Pancreas (tissue), 10 donors: Measurements from ENCODE around the gene RIMS4. TPM values are rescaled to one million over a fixed set of nuclear protein-coding genes. Genes with fewer than 3 reads are reported as not detected.

Source experiments
- ATAC-seq, 4 donors: fragments of 200-7000 bp; cut with Tn5 transposase; one replicate each; pipeline versions ENCODE4 v1.8.0 to v1.9.1; 2020; ENCODE audit warnings: mild to moderate bottlenecking in 4 of 4, moderate library complexity in 4 of 4
- DNase-seq, 6 donors: peaks; one replicate each; pipeline ENCODE4 v3.0.0-alpha.2; 2020
- FAIRE-seq: peaks from 2 replicates; lab custom pipeline; 2012; peaks lifted over from hg19 to GRCh38; lab: Jason Lieb, UNC
- H3K27ac ChIP-seq, 4 donors: fragments of 200-600 bp; sonication (generic); 1 replicate in 3 of 4; 2 replicates in 1 of 4; pipeline versions ENCODE4 v1.5.0 to v1.8.0; 2020
- H3K27me3 ChIP-seq, 4 donors: fragments of 200-600 bp; one replicate each; pipeline ENCODE4 v1.8.0; 2021
- H3K36me3 ChIP-seq, 3 donors: fragments of 200-600 bp; sonication (generic) in 1 of 3; one replicate each; pipeline versions ENCODE4 v1.5.0 to v1.8.0; 2020 to 2021
- H3K4me1 ChIP-seq, 3 donors: fragments of 200-600 bp; one replicate each; pipeline ENCODE4 v1.8.0; 2021
- H3K4me3 ChIP-seq, 4 donors: fragments of 200-600 bp; sonication (generic) in 2 of 4; one replicate each; pipeline versions ENCODE4 v1.5.0 to v1.8.0; 2020 to 2021
- H3K9me3 ChIP-seq, 4 donors: fragments of 200-600 bp; one replicate each; pipeline ENCODE4 v1.8.0; 2021
- WGBS, 2 donors: extraction: QIAGEN DNeasy Blood & Tissue Kit; methylation state at CpG; one replicate each; pipeline ENCODE4 v1.1.7; 2013; 5-methylcytosine and 5-hydroxymethylcytosine counted together
- intact Hi-C, 3 donors: fragments of 100-400 bp; cut with DNase I; formaldehyde crosslinking; loops; one replicate each; pipeline versions ENCODE4 v1.11.1 to v1.14.2; 2022
- polyA plus RNA-seq, 2 donors: library from polyadenylated mRNA; stranded (reverse); fragments of 200-250 nt; gene quantifications; one replicate each; pipeline ENCODE4 v1.2.3, GENCODE V29; 2013
- total RNA-seq, 6 donors: library from RNA; stranded (reverse); fragmentation: NEBNext Ultra II Directional in 4 of 6; extraction: Animal tissue kit (Norgen Biotek cat#: 25700) in 4 of 6; gene quantifications; one replicate each; pipeline versions ENCODE4 v1.2.1 to v1.2.4, GENCODE V29; 2021 to 2023
- TF ChIP-seq, protein P1 (sequence below), 4 donors: fragments of 200-600 bp; sonication (generic) in 3 of 4; IDR thresholded peaks; one replicate each; pipeline versions ENCODE4 v1.5.0 to v1.8.0; 2021; ENCODE audit warnings: antibody characterized with exemption in 4 of 4
- donor health status: healthy with polysubstance abuse.
- donor health status: DM: no; HTN: no; CAD: no; lungs with moderate emphysema.
- donor health status: DM: no; HTN: no; CAD: no.
- donor health status: control.
- donor health status: control.
- donor health status: Bipolar disorder and iron deficiency.
- donor health status: DM: yes; HTN: yes; CAD: no.
- donor health status: DM: no; HTN: no; CAD: no.
- donor health status: DM: no; HTN: no; CAD: no.
- donor health status: DM: yes; HTN: yes; CAD: no.

Gene RIMS4
- total and polyA plus RNA-seq, 8 donors, result 0.03 to 0.20 (median 0.08) TPM; not detected in 1

DNA sequence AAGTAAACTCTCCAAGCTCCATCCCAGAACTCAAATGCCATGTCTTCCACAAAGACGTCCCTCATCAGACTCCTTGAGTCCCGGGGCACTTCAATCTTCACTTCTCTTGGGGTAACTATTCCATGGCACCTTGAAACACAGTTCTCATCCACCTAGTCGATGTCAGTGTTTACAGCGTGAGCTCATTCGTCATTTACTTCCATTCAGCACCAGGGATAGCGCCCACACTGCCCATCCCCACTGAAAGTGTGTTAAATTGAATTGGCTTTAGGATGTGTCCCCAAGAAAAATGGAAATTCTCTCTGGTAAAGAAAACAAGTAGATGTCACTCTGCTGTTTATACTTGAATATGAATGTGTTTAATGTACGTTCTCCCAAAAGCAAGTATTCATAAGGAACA is 33.4 kb downstream of the RIMS4 start:
- no peaks in the 10 kb centered on the region for H3K9me3 ChIP-seq
- no peaks in the 10 kb centered on the region for H3K4me1 ChIP-seq
- no peak overlapping the region for H3K4me3 ChIP-seq
- intact Hi-C loops, result no loop called here
- no peaks in the 10 kb centered on the region for H3K27me3 ChIP-seq
- TF ChIP-seq, protein P1, sequence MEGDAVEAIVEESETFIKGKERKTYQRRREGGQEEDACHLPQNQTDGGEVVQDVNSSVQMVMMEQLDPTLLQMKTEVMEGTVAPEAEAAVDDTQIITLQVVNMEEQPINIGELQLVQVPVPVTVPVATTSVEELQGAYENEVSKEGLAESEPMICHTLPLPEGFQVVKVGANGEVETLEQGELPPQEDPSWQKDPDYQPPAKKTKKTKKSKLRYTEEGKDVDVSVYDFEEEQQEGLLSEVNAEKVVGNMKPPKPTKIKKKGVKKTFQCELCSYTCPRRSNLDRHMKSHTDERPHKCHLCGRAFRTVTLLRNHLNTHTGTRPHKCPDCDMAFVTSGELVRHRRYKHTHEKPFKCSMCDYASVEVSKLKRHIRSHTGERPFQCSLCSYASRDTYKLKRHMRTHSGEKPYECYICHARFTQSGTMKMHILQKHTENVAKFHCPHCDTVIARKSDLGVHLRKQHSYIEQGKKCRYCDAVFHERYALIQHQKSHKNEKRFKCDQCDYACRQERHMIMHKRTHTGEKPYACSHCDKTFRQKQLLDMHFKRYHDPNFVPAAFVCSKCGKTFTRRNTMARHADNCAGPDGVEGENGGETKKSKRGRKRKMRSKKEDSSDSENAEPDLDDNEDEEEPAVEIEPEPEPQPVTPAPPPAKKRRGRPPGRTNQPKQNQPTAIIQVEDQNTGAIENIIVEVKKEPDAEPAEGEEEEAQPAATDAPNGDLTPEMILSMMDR (IDR thresholded peaks at IDR 0.05), result no peak
- DNase-seq (no peak), ATAC-seq (peak in 1 of 4 donors; percentile 31), FAIRE-seq (no peak)
- H3K36me3 ChIP-seq, result no peaks in the 10 kb centered on the region
- no peak overlapping the region for H3K27ac ChIP-seq
- 10 to 14% methylated on average over 7 of the region's 7 CpGs for WGBS, 2 donors

DNA sequence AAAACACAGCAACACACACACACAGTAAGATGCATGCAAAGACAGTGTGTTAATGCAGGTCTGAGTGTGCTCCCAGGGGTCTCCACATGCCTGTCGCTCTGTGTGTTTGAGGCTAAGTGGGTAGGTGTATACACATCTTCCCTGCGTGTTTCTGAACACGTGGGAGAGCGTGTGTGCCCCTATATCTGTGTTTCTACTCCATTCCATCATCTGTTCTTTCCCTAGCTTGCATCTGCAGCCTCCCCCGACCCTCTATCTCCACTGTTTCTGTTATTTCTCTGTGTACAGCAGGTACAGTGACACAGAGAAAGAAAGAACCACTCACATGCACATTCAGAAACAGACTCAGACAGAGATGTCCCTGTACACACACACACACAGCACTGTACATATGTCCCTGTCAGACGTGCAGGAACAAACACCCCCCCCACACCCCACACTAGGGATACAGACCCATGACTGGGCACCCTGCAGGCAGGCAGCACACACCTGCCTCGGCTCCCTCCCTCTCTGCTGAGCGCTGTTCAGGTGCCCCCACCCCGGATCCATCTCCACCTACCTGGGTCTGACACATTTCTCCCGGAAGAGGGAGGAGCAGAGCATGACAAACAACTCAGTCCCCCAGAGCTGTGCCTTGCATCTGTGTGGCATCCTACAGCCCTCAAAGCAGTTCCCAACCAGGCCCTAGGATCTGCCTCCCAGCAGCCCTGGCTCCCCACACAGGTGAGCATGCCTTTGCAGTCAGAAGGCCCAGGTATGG is 37.1 kb downstream of the RIMS4 start:
- intact Hi-C loops, result no loop called here

DNA sequence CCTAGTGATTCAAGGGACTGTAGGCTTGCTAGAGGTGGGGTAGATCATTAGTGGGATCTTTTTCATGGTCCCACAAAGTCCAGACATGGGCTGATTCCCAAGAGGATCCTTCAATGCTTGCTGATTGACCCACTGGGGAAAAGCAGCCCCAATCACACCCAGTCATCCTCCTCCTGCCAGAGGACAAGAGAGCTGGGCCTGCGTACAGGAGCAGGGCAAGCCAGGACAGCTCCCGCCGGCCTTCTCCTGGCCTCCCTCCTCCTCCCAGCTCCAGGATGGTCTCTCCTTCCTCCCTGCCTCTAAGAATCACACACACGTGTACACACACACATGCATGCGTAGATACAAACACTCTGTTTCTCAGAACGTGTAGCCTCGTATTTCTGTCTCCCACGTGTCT is 37.7 kb downstream of the RIMS4 start:
- FAIRE-seq (no peak), DNase-seq (no peak)
- 33 to 58% methylated on average over 8 of the region's 8 CpGs for WGBS, 2 donors

More for the DNA sequence above, 37.1 kb downstream of the RIMS4 start:
- no peak for DNase-seq
- Histone ChIP-seq H3K4me3 (no peak overlapping the region), H3K27ac (no peak overlapping the region), H3K4me1 (no peaks in the 10 kb centered on the region), H3K9me3 (no peaks in the 10 kb centered on the region), H3K36me3 (no peaks in the 10 kb centered on the region), H3K27me3 (no peaks in the 10 kb centered on the region)
- ATAC-seq, result no peak
- WGBS, 2 donors, result 26 to 34% methylated on average over 10 of the region's 10 CpGs
- FAIRE-seq, result no peak
- TF ChIP-seq, protein P1 (IDR thresholded peaks at IDR 0.05), result no peak

DNA sequence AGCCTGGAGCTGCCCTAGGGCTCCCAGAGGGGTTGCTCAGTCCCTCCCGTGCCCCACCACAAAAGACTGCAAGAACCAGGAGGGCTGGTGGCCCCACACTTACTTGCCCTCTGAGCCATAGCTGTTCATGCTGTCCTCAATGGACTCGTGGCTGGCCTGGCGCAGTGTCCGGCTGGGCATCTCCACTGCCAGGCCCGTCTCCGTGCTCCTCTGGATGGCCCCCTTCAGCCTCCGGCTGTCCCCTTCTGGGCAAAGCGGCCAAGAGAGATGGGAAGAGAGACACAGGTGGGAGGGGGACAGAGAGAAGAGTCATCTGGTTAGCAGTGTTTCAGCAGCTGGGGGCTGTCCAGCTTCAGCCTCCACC is 39.2 kb downstream of the RIMS4 start:
- Histone ChIP-seq H3K4me3 (no peak overlapping the region), H3K27ac (no peak overlapping the region), H3K36me3 (no peaks in the 10 kb centered on the region), H3K4me1 (no peaks in the 10 kb centered on the region), H3K27me3 (no peaks in the 10 kb centered on the region), H3K9me3 (no peaks in the 10 kb centered on the region)
- intact Hi-C loops, result no loop called here
- WGBS, 2 donors, result 75 to 79% methylated on average over 8 of the region's 8 CpGs
- no peak for DNase-seq
- ATAC-seq, result no peak
- FAIRE-seq, result no peak
- TF ChIP-seq, protein P1 (IDR thresholded peaks at IDR 0.05), result no peak

More for the DNA sequence above, 37.7 kb downstream of the RIMS4 start:
- H3K9me3 ChIP-seq, result no peaks in the 10 kb centered on the region
- H3K4me3 ChIP-seq, result no peak overlapping the region
- no peaks in the 10 kb centered on the region for H3K36me3 ChIP-seq
- TF ChIP-seq, protein P1 (IDR thresholded peaks at IDR 0.05), result no peak
- intact Hi-C loops, result no loop called here
- no peak for ATAC-seq
- no peak overlapping the region for H3K27ac ChIP-seq
- no peaks in the 10 kb centered on the region for H3K27me3 ChIP-seq
- H3K4me1 ChIP-seq, result no peaks in the 10 kb centered on the region

DNA sequence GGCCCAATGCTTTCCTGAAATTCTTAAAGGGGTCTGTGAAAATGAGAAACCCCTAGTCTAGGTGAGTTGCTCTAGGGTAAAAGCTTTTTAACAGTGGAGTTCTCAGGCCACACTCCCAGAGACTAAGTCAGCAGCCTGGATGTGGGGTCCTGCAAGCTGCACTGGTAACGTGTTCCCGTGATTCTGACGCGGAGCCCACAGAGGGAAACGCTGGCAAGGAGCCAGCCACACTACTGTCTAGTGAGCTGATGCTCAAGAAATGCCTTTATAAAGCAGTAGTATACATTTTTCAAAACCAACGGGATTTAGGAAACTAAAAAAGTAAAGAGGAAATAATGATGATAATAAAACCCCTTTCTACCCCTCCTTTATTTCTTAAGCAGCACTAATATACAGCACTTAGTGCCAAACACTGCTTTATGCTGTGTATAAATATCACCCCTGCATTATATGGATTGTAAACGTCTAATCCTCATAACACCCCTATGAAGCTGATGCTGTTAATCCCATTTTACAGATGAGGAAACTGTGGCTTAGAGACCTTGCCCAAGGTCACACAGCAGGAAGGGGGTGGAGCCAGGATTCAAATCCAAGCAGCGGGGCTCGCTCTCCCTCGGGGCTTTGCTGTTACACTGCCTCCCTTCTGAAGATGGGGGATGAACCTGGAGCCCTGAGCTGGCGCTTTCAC is 39.7 kb downstream of the RIMS4 start:
- no peak overlapping the region for H3K27ac ChIP-seq
- no peak for DNase-seq
- TF ChIP-seq, protein P1 (IDR thresholded peaks at IDR 0.05), result no peak
- no peak overlapping the region for H3K4me3 ChIP-seq
- no peaks in the 10 kb centered on the region for H3K36me3 ChIP-seq
- 53 to 60% methylated on average over 11 of the region's 11 CpGs for WGBS, 2 donors
- ATAC-seq, result no peak
- intact Hi-C loops, result no loop called here
- no peaks in the 10 kb centered on the region for H3K4me1 ChIP-seq
- H3K9me3 ChIP-seq, result no peaks in the 10 kb centered on the region
- no peaks in the 10 kb centered on the region for H3K27me3 ChIP-seq
- FAIRE-seq, result no peak
